Activated CD8-positive, alpha-beta memory T cell treated with anti-CD3 and anti-CD28 coated beads, Interleukin-2, amount 50 U/mL, for 24 hours (primary cell): ENCODE measurements around the gene WDFY3.

Experiments
- DNase-seq: peaks from one replicate; pipeline ENCODE4 v3.0.0-alpha.2; 2020; ENCODE audit errors: extremely low read depth

The WDFY3 gene

GRCh38 chr4:84622959-84623358 is 343.5 kb downstream of the WDFY3 start:
- no peak for DNase-seq
